Ramos (cell line): ENCODE measurements around the gene ALKAL2.

Experiments
- in situ Hi-C: fragments of 300-500 bp; cut with MboI; formaldehyde crosslinking; loops from one replicate; pipeline ENCODE4 v1.14.3; 2022; ENCODE audit warnings: low sequenced_read_pairs; ENCODE audit not compliant: unreplicated experiment

Gene ALKAL2

DNA sequence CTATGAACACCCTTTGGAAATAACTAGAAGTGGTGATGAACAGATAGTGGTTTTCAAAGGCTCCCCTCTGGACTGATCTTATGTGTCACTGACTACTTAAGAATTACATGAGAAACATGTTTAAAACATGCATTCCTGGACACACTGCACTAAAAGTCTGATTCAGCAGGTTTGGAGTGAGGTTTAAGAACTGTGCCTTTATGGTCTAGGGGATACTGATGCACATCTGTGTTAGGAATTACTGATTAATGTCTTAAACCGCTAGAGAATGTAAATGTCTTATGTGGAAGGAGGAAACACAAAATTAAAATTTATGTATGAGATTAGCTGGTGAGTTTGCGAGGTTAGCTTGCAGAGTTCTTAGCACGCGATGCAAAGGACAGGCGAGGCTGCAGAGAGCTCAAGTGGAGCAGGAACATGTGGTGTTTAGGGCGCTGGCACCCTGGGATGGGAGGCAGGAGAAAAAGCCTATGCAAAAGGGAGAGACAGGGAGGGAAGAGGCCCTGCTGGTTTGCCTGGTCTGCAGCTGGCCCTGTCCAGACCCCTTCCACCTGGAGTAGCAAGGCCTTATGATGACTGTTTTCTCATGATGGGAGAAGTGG, 35.8 kb downstream of the ALKAL2 start:
- in situ Hi-C loops: no loop called here

GRCh38 chr2:249538-250042, 38.3 kb downstream of the ALKAL2 start:
- in situ Hi-C loops: no loop called here

GRCh38 chr2:248724-249123, 39.2 kb downstream of the ALKAL2 start:
- in situ Hi-C loops: no loop called here

- in situ Hi-C loops: no loop called here
Measured at GRCh38 chr2:246489-247144, 41.3 kb downstream of the ALKAL2 start.

DNA sequence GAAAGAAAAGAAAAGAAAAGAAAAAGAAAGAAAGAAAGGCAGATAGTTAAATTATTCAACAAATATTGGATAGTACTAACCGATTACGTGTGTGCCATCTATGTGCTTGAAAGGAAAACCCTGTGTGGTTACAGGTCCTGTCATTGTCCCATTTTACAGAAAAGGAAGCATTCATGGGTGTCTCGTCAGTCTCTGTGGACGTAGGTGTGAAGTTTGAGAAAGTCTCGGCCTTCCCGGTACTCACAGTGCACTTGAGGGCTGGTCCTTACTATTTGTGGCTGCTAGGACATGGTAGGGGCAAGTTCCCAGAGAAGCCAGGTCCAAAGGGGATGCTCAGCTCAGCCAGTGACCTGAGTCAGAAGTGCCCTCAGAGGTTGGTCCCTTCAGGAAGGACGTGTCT, 43.3 kb downstream of the ALKAL2 start:
- in situ Hi-C loops: no loop called here

GRCh38 chr2:238869-239268, 49.0 kb downstream of the ALKAL2 start:
- in situ Hi-C loops: no loop called here

DNA sequence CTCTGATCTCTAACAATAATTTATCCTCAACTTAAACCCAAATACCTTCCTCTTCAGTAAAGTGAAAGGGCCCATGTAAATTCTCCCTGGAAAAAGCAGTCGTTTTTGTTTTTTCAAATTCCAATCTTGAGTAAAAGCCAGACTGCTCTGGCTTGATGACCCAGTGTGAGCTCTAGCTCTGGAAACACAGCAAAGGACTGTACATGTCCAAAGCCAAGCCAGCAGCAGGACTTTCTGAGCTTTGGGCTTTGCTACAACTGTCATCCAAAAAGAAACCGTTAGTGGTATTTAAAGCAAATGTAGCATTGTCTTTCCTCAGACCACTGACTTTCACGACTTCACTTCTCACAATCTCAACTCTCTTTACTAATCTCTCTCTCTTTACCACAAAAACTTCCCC, 49.5 kb downstream of the ALKAL2 start:
- in situ Hi-C loops: no loop called here

DNA sequence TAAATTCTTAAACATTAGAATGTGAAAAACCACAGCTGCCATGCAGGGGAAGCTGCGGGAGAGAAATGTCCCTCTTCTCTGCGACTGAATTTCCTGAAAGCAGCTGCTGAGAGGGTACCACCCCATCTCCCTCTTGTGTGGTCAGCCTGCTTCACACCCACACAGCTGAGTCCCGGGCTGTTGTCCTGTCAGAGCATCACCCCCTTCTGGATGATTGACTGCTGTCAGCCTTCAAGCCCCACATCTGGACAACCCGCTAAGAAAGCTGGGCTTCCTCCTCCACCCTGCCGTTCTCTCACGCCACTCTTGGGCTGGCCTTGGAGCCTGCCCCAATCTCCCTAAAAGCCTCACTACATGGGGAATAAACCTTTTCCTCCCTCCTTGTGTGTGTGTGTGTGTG, 50.0 kb downstream of the ALKAL2 start:
- in situ Hi-C loops: no loop called here

GRCh38 chr2:236993-237539, 50.8 kb downstream of the ALKAL2 start:
- in situ Hi-C loops: no loop called here

GRCh38 chr2:234421-234820, 53.5 kb downstream of the ALKAL2 start:
- in situ Hi-C loops: no loop called here

DNA sequence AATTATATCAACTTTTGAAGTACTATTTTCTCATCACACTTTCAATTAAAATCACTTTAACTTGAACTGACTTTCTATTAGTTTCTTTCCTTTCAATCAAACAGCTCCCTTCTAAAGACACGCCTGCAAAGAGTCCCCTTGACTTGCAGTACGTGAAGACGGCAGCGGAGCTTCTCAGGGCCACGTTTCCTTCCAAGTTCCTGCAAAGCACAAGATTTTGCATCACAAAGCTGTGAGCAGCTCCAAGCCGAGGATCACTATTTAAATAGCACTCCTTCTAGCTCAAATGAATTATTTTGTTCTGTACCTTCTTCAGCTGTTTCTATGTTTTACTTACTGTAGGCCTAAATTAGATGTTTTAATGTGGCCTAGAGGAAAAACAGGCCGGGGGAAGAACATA, 54.9 kb downstream of the ALKAL2 start:
- in situ Hi-C loops: no loop called here

GRCh38 chr2:231521-232185, 56.2 kb downstream of the ALKAL2 start:
- in situ Hi-C loops: no loop called here
